MM.1S (cell line): Measurements from ENCODE around the gene CYP4F2.
"Not testable (repeated sequence)": the region's sequence is repeated elsewhere in the genome, so short reads cannot be mapped to it uniquely, and the experiment has no call there.

Source experiments
- DNase-seq: peaks from one replicate; pipeline ENCODE4 v3.0.0-alpha.2; 2015
- H2AFZ ChIP-seq: fragments of 300-600 bp; sonication (generic); 2 replicates; pipeline ENCODE4 v1.6.0; 2016; ENCODE audit warnings: antibody characterized with exemption, low read length
- H3F3A ChIP-seq: fragments of 300-600 bp; sonication (generic); 2 replicates; pipeline ENCODE4 v1.6.1; 2016; ENCODE audit warnings: mild to moderate bottlenecking, antibody characterized with exemption, low read length, moderate library complexity, mixed read lengths; ENCODE audit not compliant: insufficient read depth
- H3K27ac ChIP-seq: fragments of 300-600 bp; sonication (generic); 2 replicates; pipeline ENCODE4 v1.5.1; 2016; ENCODE audit warnings: mild to moderate bottlenecking, low read length
- H3K27me3 ChIP-seq: fragments of 300-600 bp; sonication (generic); replicated peaks from 2 replicates; pipeline ENCODE4 v1.6.0; 2016; ENCODE audit warnings: low read length; ENCODE audit not compliant: insufficient read depth
- H3K36me3 ChIP-seq: fragments of 300-600 bp; sonication (generic); replicated peaks from 2 replicates; pipeline ENCODE4 v1.6.1; 2016; ENCODE audit warnings: mild to moderate bottlenecking, low read length, mixed read lengths; ENCODE audit not compliant: insufficient read depth
- H3K4me1 ChIP-seq: fragments of 300-600 bp; sonication (generic); 2 replicates; pipeline ENCODE4 v1.6.1; 2016; ENCODE audit warnings: low read length, mixed read lengths
- H3K4me2 ChIP-seq: fragments of 300-600 bp; sonication (generic); 2 replicates; pipeline ENCODE4 v1.6.0; 2016; ENCODE audit warnings: low read depth, low read length
- H3K4me3 ChIP-seq: fragments of 300-600 bp; sonication (generic); 2 replicates; pipeline ENCODE4 v1.5.1; 2016; ENCODE audit warnings: low read length, mixed read lengths
- H3K79me2 ChIP-seq: fragments of 300-600 bp; sonication (generic); 2 replicates; pipeline ENCODE4 v1.6.1; 2016; ENCODE audit warnings: mixed run types, low read length, mixed read lengths
- H3K9ac ChIP-seq: fragments of 300-600 bp; sonication (generic); 2 replicates; pipeline ENCODE4 v1.6.1; 2016; ENCODE audit warnings: low read length, mixed read lengths
- H3K9me2 ChIP-seq: fragments of 300-600 bp; sonication (generic); replicated peaks from 2 replicates; pipeline ENCODE4 v1.6.1; 2016; ENCODE audit warnings: mild to moderate bottlenecking, low read length, mixed read lengths; ENCODE audit not compliant: insufficient read depth
- H3K9me3 ChIP-seq: fragments of 300-600 bp; sonication (generic); replicated peaks from 2 replicates; pipeline ENCODE4 v1.6.1; 2016; ENCODE audit warnings: mild to moderate bottlenecking, low read length, mixed read lengths; ENCODE audit not compliant: insufficient read depth
- H4K20me1 ChIP-seq: fragments of 300-600 bp; sonication (generic); 2 replicates; pipeline ENCODE4 v1.6.1; 2016; ENCODE audit warnings: mild to moderate bottlenecking, low read length, moderate library complexity, mixed read lengths; ENCODE audit not compliant: insufficient read depth
- EZH2 ChIP-seq: fragments of 300-600 bp; sonication (generic); optimal IDR thresholded peaks from 2 replicates; pipeline ENCODE3; 2017; ENCODE audit warnings: low read depth, mild to moderate bottlenecking, antibody characterized with exemption, low read length, mixed read lengths
- EZH2phosphoT487 ChIP-seq: fragments of 300-600 bp; sonication (generic); IDR thresholded peaks from 2 replicates; pipeline ENCODE4 v1.6.1; 2018; ENCODE audit warnings: antibody characterized with exemption, low read length
- TF ChIP-seq, protein P1 (sequence below): fragments of 300-600 bp; sonication (generic); IDR thresholded peaks from 2 replicates; pipeline ENCODE4 v1.5.1; 2016; ENCODE audit warnings: antibody characterized with exemption, low read length, mixed read lengths

Gene CYP4F2

DNA sequence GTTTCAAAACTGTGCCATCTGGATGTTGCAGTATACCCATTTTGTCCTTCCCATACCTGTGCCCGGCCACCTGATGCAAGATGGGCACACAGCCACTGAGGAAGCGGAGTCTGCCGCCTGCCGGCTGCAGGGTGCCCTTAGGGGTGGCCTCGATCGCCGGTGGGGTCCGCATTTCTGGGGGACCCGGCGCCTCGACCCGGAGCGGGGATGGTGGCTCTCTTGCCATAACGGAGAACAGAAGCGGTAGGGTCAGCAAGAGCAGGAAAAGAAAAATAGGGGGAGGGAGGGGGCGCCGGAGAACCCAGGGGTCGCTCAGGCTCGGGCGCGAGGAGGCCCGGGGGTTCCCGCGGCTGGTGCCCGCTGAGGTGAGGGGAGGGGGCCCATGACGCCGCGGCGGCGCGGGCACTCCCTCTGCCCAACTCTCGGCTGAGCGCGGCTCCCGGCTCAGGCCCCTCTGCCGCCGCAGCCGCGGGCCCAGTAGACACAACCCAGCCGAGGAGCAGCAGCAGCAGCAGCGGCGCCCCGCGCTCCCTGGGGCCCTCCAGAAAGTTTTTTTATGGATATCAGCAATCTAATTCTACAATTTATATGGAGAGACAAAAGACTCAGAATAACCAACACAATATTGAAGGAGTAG, 13.8 kb upstream of the CYP4F2 start:
- H3F3A ChIP-seq, result no peaks in the 10 kb centered on the region
- TF ChIP-seq EZH2phosphoT487 (no peak), EZH2 (no peak)
- TF ChIP-seq, protein P1, sequence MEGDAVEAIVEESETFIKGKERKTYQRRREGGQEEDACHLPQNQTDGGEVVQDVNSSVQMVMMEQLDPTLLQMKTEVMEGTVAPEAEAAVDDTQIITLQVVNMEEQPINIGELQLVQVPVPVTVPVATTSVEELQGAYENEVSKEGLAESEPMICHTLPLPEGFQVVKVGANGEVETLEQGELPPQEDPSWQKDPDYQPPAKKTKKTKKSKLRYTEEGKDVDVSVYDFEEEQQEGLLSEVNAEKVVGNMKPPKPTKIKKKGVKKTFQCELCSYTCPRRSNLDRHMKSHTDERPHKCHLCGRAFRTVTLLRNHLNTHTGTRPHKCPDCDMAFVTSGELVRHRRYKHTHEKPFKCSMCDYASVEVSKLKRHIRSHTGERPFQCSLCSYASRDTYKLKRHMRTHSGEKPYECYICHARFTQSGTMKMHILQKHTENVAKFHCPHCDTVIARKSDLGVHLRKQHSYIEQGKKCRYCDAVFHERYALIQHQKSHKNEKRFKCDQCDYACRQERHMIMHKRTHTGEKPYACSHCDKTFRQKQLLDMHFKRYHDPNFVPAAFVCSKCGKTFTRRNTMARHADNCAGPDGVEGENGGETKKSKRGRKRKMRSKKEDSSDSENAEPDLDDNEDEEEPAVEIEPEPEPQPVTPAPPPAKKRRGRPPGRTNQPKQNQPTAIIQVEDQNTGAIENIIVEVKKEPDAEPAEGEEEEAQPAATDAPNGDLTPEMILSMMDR, result no peak
- H3K4me3 ChIP-seq, result no peak overlapping the region
- H3K79me2 ChIP-seq, result no peaks in the 10 kb centered on the region
- no peak overlapping the region for H3K9ac ChIP-seq
- H2AFZ ChIP-seq, result no peak overlapping the region
- no peaks in the 10 kb centered on the region for H3K36me3 ChIP-seq
- H3K4me2 ChIP-seq, result no peak overlapping the region
- 0 out of 2 replicates have a peak, but pooled peaks cover 3% of the 10 kb centered on the region for H3K9me3 ChIP-seq
- H3K27me3 ChIP-seq, result peaks cover 95% of the 10 kb centered on the region
- H3K9me2 ChIP-seq, result no peaks in the 10 kb centered on the region
- H4K20me1 ChIP-seq, result no peaks in the 10 kb centered on the region
- H3K27ac ChIP-seq, result no peak overlapping the region
- no peak for DNase-seq
- no peaks in the 10 kb centered on the region for H3K4me1 ChIP-seq

DNA sequence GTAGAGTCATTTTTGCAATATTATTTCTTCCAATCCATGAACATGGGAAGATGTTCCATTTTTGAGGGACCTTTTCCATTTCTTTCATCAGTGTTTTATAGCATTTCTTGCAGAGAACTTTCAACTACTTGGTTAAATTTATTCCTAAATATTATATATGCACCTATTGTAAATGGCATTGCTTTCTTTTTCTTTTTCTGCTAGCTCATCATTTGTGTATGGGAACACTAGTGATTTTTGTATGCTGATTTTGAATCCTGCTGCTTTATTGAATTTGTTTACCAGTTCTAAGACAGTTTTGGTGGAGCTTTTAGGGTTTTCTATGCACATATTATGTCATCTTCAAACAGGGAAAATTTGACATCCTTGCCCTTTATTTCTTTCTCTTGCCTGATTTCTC, 7.2 kb upstream of the CYP4F2 start:
- peaks cover 96% of the 10 kb centered on the region for H3K27me3 ChIP-seq
- no peak overlapping the region for H3K4me3 ChIP-seq
- H4K20me1 ChIP-seq, result no peaks in the 10 kb centered on the region
- no peak overlapping the region for H2AFZ ChIP-seq
- no peak for DNase-seq
- H3K9me3 ChIP-seq, result no peaks in the 10 kb centered on the region
- no peaks in the 10 kb centered on the region for H3K36me3 ChIP-seq
- H3K27ac ChIP-seq, result no peak overlapping the region
- no peaks in the 10 kb centered on the region for H3K79me2 ChIP-seq
- no peak overlapping the region for H3K9ac ChIP-seq
- H3K9me2 ChIP-seq, result no peaks in the 10 kb centered on the region
- no peak overlapping the region for H3K4me2 ChIP-seq
- H3K4me1 ChIP-seq, result no peaks in the 10 kb centered on the region
- no peaks in the 10 kb centered on the region for H3F3A ChIP-seq
- TF ChIP-seq EZH2phosphoT487 (no peak), EZH2 (no peak)
- TF ChIP-seq, protein P1, result no peak

DNA sequence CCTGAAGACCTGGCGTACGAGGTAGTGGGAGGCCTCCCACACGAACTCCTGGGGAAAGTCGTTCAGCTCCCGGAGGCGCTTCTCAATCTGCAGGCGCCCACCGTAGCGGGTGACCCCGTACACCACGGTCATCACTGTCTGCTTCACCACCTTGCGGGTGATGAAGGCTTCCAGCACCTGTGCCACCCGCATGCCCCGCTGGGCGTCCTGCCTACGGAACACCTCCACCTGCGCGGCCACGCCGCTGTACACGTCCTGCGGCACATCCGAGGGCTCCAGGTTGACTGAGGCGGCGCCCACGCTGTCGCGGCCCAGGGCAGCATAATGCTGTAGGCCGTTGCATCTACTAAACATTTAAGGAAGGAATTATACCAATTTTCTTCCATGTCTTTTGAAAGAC, 5.0 kb upstream of the CYP4F2 start:
- not testable (repeated sequence) for H2AFZ ChIP-seq, H3K4me3 ChIP-seq, H3K9me3 ChIP-seq, H3F3A ChIP-seq, H3K79me2 ChIP-seq, DNase-seq, H3K9ac ChIP-seq, H3K9me2 ChIP-seq, H4K20me1 ChIP-seq, H3K4me1 ChIP-seq, H3K36me3 ChIP-seq, H3K4me2 ChIP-seq, H3K27ac ChIP-seq
- H3K27me3 ChIP-seq, result peaks cover 81% of the 10 kb centered on the region

DNA sequence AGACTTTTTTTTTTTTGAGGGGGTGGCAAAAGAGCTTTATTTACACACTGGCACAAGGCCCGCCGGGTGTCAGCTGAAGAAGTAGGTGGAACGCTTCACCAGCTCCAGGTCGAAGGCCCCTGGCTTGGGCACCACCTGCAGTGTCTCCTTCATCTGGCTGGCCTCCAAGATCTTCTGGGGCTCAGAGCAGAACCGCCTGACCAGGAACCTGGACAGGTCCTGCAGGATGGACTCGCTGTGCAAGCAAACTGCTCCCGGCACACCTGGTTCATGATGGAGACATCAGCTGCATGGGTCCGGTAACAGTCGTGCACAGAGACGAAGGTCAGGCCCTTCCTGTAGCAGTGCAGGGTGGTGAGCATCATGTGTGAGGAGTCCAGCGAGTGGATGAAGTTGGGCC, 4.4 kb upstream of the CYP4F2 start:
- no peak overlapping the region for H3K4me3 ChIP-seq
- no peaks in the 10 kb centered on the region for H3K9me3 ChIP-seq
- no peak for TF ChIP-seq EZH2phosphoT487

More for the DNA sequence above, 4.4 kb upstream of the CYP4F2 start:
- Histone ChIP-seq H3K4me1 (no peaks in the 10 kb centered on the region), H4K20me1 (no peaks in the 10 kb centered on the region), H3K9ac (no peak overlapping the region), H3K36me3 (no peaks in the 10 kb centered on the region), H3K27ac (no peak overlapping the region), H3K4me2 (no peak overlapping the region), H3K79me2 (no peaks in the 10 kb centered on the region), H3K9me2 (no peaks in the 10 kb centered on the region), H3K27me3 (peaks cover 76% of the 10 kb centered on the region), H2AFZ (no peak overlapping the region), H3F3A (no peaks in the 10 kb centered on the region)
- no peak for DNase-seq
